A673 (cell line): Measurements from ENCODE around the gene GMDS. TPM values are rescaled to one million over a fixed set of nuclear protein-coding genes. Genes with fewer than 3 reads are reported as not detected.

Experiments
- BruUV-seq: library from RNA; stranded (reverse); fragments of 400-500 nt; replicated peaks from 2 replicates; lab custom pipeline; 2021; lab: Mats Ljungman, UMichigan
- CTCF ChIA-PET: fragments of 300-600 bp; sonication (Branson Sonifier 250); formaldehyde crosslinking; loops from one replicate; lab custom pipeline; 2022; ENCODE audit warnings: antibody characterized with exemption; lab: Charles Lee
- POLR2A ChIA-PET: fragments of 300-600 bp; sonication (Branson Sonifier 250); formaldehyde crosslinking; loops from one replicate; lab custom pipeline; 2022; ENCODE audit warnings: antibody characterized with exemption; ENCODE audit not compliant: low non-redundant PET; lab: Charles Lee
- DNase-seq: peaks from one replicate; pipeline ENCODE4 v3.0.0-alpha.2; 2015; ENCODE audit warnings: low spot score
- H3K27ac ChIP-seq: fragments of 200-600 bp; sonication (generic); 2 replicates; pipeline ENCODE4 v1.5.1; 2016; ENCODE audit warnings: mixed run types, low read depth, mild to moderate bottlenecking, mixed read lengths, antibody characterized with exemption, low read length; ENCODE audit not compliant: poor library complexity, severe bottlenecking
- H3K27me3 ChIP-seq: fragments of 200-600 bp; sonication (generic); replicated peaks from 2 replicates; pipeline ENCODE4 v1.6.1; 2017; ENCODE audit warnings: mixed run types, low read depth, mild to moderate bottlenecking, mixed read lengths, antibody characterized with exemption, low read length; ENCODE audit not compliant: insufficient read depth, poor library complexity
- H3K36me3 ChIP-seq: fragments of 200-600 bp; sonication (generic); 2 replicates; pipeline ENCODE4 v1.6.1; 2016; ENCODE audit warnings: mixed run types, mild to moderate bottlenecking, mixed read lengths, antibody characterized with exemption, low read length; ENCODE audit not compliant: insufficient read depth, poor library complexity, severe bottlenecking
- H3K4me1 ChIP-seq: fragments of 200-600 bp; sonication (generic); 2 replicates; pipeline ENCODE4 v1.6.1; 2017; ENCODE audit warnings: mixed run types, mild to moderate bottlenecking, mixed read lengths, antibody characterized with exemption, low read length; ENCODE audit not compliant: insufficient read depth, poor library complexity, severe bottlenecking
- H3K4me3 ChIP-seq: fragments of 200-600 bp; sonication (generic); 2 replicates; pipeline ENCODE4 v1.5.1; 2016; ENCODE audit warnings: low read depth, mixed run types, mild to moderate bottlenecking, mixed read lengths, low read length; ENCODE audit not compliant: poor library complexity, severe bottlenecking
- H3K9me3 ChIP-seq: fragments of 200-600 bp; sonication (generic); 2 replicates; pipeline ENCODE4 v1.6.1; 2016; ENCODE audit warnings: mixed run types, low read depth, mild to moderate bottlenecking, mixed read lengths, antibody characterized with exemption, low read length; ENCODE audit not compliant: poor library complexity, severe bottlenecking
- EZH2 ChIP-seq: fragments of 200-600 bp; sonication (generic); IDR thresholded peaks from 2 replicates; pipeline ENCODE4 v1.6.1; 2017; ENCODE audit warnings: borderline replicate concordance, low read depth, mild to moderate bottlenecking, mixed read lengths, antibody characterized with exemption, low read length; ENCODE audit not compliant: poor library complexity, severe bottlenecking
- intact Hi-C: fragments of 100-400 bp; cut with micrococcal nuclease; formaldehyde crosslinking; loops from one replicate; pipeline ENCODE4 v1.10.0; 2022; ENCODE audit not compliant: unreplicated experiment
- total RNA-seq: library from RNA; stranded (reverse); gene quantifications from 2 replicates; pipeline ENCODE4 v1.2.3, GENCODE V29; 2021
- TF ChIP-seq, protein P1 (sequence below): fragments of 300-800, 200-600 bp; sonication (generic); conservative IDR thresholded peaks from 2 replicates; pipeline ENCODE4 v1.5.1; 2017; ENCODE audit warnings: low read depth, mild to moderate bottlenecking, antibody characterized with exemption, low read length, moderate library complexity, mixed read lengths

GMDS gene
- total RNA-seq, 1 experiment from 2014 or later: 15.2 TPM

DNA sequence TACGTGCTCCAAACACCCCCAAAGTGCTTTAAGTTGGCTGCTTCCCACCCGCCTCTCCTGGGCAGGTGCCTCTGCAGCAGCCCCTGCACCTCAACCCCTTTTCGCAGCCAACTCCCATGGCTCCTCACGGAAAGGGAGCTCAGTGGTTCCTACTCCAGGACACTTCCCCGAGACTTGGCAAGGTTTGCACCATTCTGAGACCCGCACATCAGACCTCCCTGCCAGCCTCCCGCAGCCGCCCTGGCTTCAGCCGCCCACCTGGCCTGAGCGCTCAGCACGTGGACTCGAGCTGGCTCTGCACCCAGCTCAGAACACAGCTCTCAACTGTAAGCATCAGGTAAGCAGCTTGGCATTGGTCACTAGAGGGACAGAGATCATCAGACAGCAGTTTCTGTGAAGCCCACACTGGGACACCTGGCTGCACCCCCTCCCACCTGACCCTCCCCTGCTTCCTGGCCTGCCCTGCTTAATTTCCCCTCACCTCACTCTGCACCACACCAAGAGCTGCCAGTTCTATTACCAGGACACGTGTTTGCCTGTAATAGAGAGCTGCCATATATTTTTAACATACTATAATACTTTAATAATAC is 28.5 kb downstream of the GMDS start:
- H3K9me3 ChIP-seq: no peaks in the 10 kb centered on the region
- no peak overlapping the region for H3K4me3 ChIP-seq
- no peak for DNase-seq
- peaks cover 10% of the 10 kb centered on the region for H3K4me1 ChIP-seq
- CTCF ChIA-PET: no interaction called here
- no peaks in the 10 kb centered on the region for H3K36me3 ChIP-seq
- intact Hi-C loops: no loop called here
- H3K27ac ChIP-seq: no peak overlapping the region
- H3K27me3 ChIP-seq: no peaks in the 10 kb centered on the region
- POLR2A ChIA-PET: no interaction called here
- TF ChIP-seq, protein P1, sequence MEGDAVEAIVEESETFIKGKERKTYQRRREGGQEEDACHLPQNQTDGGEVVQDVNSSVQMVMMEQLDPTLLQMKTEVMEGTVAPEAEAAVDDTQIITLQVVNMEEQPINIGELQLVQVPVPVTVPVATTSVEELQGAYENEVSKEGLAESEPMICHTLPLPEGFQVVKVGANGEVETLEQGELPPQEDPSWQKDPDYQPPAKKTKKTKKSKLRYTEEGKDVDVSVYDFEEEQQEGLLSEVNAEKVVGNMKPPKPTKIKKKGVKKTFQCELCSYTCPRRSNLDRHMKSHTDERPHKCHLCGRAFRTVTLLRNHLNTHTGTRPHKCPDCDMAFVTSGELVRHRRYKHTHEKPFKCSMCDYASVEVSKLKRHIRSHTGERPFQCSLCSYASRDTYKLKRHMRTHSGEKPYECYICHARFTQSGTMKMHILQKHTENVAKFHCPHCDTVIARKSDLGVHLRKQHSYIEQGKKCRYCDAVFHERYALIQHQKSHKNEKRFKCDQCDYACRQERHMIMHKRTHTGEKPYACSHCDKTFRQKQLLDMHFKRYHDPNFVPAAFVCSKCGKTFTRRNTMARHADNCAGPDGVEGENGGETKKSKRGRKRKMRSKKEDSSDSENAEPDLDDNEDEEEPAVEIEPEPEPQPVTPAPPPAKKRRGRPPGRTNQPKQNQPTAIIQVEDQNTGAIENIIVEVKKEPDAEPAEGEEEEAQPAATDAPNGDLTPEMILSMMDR: no peak
- TF ChIP-seq EZH2: no peak
- no TSS peak for BruUV-seq

DNA sequence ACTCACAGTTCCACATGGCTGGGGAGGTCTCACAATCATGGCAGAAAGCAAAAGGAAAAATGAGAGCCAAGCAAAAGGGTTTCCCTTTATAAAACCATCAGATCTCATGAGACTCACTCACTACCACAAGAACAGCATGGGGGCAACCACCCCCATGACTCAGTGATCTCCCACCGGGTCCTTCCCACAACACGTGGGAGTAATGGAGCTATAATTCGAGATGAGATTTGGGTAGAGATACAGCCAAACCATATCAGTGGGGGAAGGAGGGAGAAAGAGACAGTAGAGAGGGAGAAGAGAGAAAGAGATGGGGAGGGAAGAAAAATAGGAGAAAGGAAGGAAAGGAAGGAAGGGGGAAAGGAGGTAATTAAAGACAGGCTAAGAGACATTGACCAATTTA is 30.1 kb downstream of the GMDS start:
- H3K27me3 ChIP-seq: no peaks in the 10 kb centered on the region
- no peak overlapping the region for H3K4me3 ChIP-seq
- TF ChIP-seq EZH2: no peak
- TF ChIP-seq, protein P1: no peak
- H3K36me3 ChIP-seq: no peaks in the 10 kb centered on the region
- intact Hi-C loops: no loop called here
- H3K4me1 ChIP-seq: peaks cover 10% of the 10 kb centered on the region
- ChIA-PET POLR2A (no interaction called here), CTCF (no interaction called here)
- DNase-seq: peak; percentile 66
- H3K9me3 ChIP-seq: no peaks in the 10 kb centered on the region
- no peak overlapping the region for H3K27ac ChIP-seq
- BruUV-seq: no TSS peak

DNA sequence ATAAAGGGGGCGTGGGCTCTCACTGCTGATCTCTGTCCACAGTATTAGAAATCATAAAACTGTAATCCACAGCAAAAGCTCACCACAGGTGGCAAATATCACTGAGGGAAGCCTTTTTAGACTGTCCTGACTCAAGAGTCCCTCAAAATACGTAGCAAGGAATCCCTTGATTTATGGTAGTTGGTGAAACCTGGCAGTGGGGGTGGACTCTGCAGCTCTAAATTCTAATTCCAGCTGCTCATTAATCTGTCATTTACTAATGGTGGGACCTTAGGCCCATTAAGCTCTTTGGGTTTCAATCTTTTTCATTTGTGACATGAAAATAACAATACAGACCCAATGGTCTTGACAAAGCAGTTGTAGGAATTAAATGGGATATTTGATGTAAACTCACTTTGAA is 32.3 kb downstream of the GMDS start:
- H3K27ac ChIP-seq: no peak overlapping the region
- no peak overlapping the region for H3K4me3 ChIP-seq
- no peaks in the 10 kb centered on the region for H3K27me3 ChIP-seq
- H3K4me1 ChIP-seq: peaks cover 10% of the 10 kb centered on the region
- DNase-seq: peak; percentile 7
- CTCF ChIA-PET: no interaction called here
- TF ChIP-seq, protein P1: no peak
- no peak for TF ChIP-seq EZH2
- no peaks in the 10 kb centered on the region for H3K9me3 ChIP-seq
- BruUV-seq: no TSS peak
- POLR2A ChIA-PET: interaction anchor here (0.6 kb wide), 1 partner anchor 71 kb away, joined by 4 read pairs; no protein-coding TSS in a partner anchor
- H3K36me3 ChIP-seq: no peaks in the 10 kb centered on the region
- intact Hi-C loops: no loop called here
